Right cardiac atrium (tissue), 5 donors: ENCODE measurements around the gene ZC3H6. TPM values are rescaled to one million over a fixed set of nuclear protein-coding genes. Genes with fewer than 3 reads are reported as not detected.

ENCODE experiments used
- ATAC-seq, 2 donors: fragments of 200-7000 bp; cut with Tn5 transposase; one replicate each; pipeline versions ENCODE4 v1.8.0 to v1.9.1; 2020; ENCODE audit warnings: moderate library complexity in 2 of 2, mild to moderate bottlenecking in 1 of 2
- DNase-seq, 3 donors: peaks; one replicate each; pipeline ENCODE4 v3.0.0-alpha.2; 2020
- H3K27ac ChIP-seq: one replicate; pipeline ENCODE4 v1.5.1; 2013; ENCODE audit warnings: mild to moderate bottlenecking, low read length, control low read depth, moderate library complexity
- H3K27me3 ChIP-seq: one replicate; pipeline ENCODE4 v1.6.1; 2013; ENCODE audit not compliant: control insufficient read depth, insufficient read depth
- H3K4me1 ChIP-seq: one replicate; pipeline ENCODE4 v1.6.1; 2013; ENCODE audit warnings: low read length; ENCODE audit not compliant: control insufficient read depth, insufficient read depth
- H3K4me3 ChIP-seq: one replicate; pipeline ENCODE4 v1.5.1; 2013; ENCODE audit warnings: low read length, control low read depth
- H3K9me3 ChIP-seq: one replicate; pipeline ENCODE4 v1.6.1; 2013; ENCODE audit warnings: low read length; ENCODE audit not compliant: control insufficient read depth
- WGBS: extraction: QIAGEN DNeasy Blood & Tissue Kit; methylation state at CpG from one replicate; pipeline ENCODE4 v1.1.7; 2013; 5-methylcytosine and 5-hydroxymethylcytosine counted together
- intact Hi-C, 4 donors: fragments of 100-400 bp; cut with DNase I; formaldehyde crosslinking; loops; one replicate each; pipeline versions ENCODE4 v1.11.0 to v1.14.0; 2022 to 2023
- polyA plus RNA-seq: library from polyadenylated mRNA; stranded (reverse); fragments of 200-250 nt; gene quantifications from one replicate; pipeline ENCODE4 v1.2.3, GENCODE V29; 2013
- total RNA-seq, 4 donors: library from RNA; stranded (reverse); fragmentation: NEBNext Ultra II Directional; extraction: Animal tissue kit (Norgen Biotek cat#: 25700); gene quantifications; one replicate each; pipeline ENCODE4 v1.2.1, GENCODE V29; 2021
- donor health status: healthy with polysubstance abuse.
- donor health status: DM: no; HTN: yes; CAD: no.
- donor health status: DM: no; HTN: no; CAD: no.
- donor health status: DM: no; HTN: yes; CAD: no; lungs with severe emphysema.
- donor health status: DM: yes; HTN: yes; CAD: no.

The ZC3H6 gene
- total and polyA plus RNA-seq, 5 donors: 4.2 to 30.4 (median 23.1) TPM

- ATAC-seq: peak; percentile 69 to 71
- H3K4me3 ChIP-seq: no peak overlapping the region
These were observed 25.8 kb downstream of the ZC3H6 start for GRCh38 chr2:112301171-112301584.

GRCh38 chr2:112301973-112302372 lies 26.6 kb downstream of the ZC3H6 start:
- no peak for ATAC-seq
- H3K4me1 ChIP-seq: peaks cover 2% of the 10 kb centered on the region
- no peaks in the 10 kb centered on the region for H3K9me3 ChIP-seq
- no peak overlapping the region for H3K27ac ChIP-seq
- intact Hi-C loops: no loop called here
- DNase-seq: no peak
- H3K27me3 ChIP-seq: no peaks in the 10 kb centered on the region
- H3K4me3 ChIP-seq: no peak overlapping the region

More at GRCh38 chr2:112301171-112301584, 25.8 kb downstream of the ZC3H6 start:
- Histone ChIP-seq H3K27ac (peak overlapping the region; percentile 13), H3K4me1 (peaks cover 2% of the 10 kb centered on the region), H3K27me3 (no peaks in the 10 kb centered on the region), H3K9me3 (no peaks in the 10 kb centered on the region)
- intact Hi-C loops: no loop called here
- no peak for DNase-seq

GRCh38 chr2:112304298-112304941 lies 29.0 kb downstream of the ZC3H6 start:
- intact Hi-C loops: no loop called here
- DNase-seq (no peak), ATAC-seq (peak in 1 of 2 donors; percentile 60)
- 56% methylated on average over 2 of the region's 2 CpGs for WGBS
- Histone ChIP-seq H3K27ac (peak overlapping the region; percentile 13), H3K27me3 (no peaks in the 10 kb centered on the region), H3K4me3 (no peak overlapping the region), H3K9me3 (no peaks in the 10 kb centered on the region), H3K4me1 (peaks cover 2% of the 10 kb centered on the region)

DNA sequence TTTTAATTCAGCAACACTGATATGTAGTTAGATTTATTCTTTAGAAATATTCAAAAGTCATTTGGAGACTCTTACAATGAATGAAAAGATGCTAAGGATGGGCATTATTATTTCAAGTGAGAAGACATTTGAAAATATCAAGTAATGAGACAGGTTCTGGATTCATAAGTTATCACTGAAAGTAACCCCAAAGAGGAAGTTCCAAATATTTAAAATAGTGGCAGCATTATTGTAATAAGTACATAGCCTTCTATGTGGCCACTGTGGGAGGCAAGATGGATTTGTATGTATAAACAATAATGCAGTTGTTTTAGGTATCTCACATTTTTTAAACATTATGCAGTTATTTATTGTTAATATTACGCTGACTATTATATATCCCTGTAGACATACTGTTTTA lies 29.7 kb downstream of the ZC3H6 start:
- intact Hi-C loops: no loop called here
- peaks cover 2% of the 10 kb centered on the region for H3K4me1 ChIP-seq
- 94% methylated on average over 1 of the region's 1 CpG for WGBS
- DNase-seq (no peak), ATAC-seq (no peak)
- no peaks in the 10 kb centered on the region for H3K9me3 ChIP-seq
- H3K27me3 ChIP-seq: no peaks in the 10 kb centered on the region
- no peak overlapping the region for H3K4me3 ChIP-seq
- H3K27ac ChIP-seq: no peak overlapping the region

DNA sequence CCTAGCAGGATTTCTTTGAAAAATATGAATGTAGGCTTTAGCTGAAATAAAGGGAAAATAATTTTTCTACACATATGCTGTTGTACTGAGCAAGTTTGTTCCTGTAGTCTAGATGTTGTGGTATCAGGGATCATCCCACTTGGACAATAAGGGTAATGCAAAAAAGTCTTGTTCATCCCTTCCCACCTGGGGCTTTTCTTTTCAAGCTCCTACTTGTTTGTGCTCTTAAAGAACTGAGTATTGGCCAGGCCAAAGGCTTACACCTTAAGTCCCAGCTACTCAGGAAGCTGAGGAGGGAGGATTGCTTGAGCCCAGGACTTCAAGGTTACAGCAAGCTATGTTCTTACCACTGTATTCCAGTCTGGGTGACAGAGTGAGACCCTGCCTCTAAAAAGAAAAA lies 35.5 kb downstream of the ZC3H6 start:
- intact Hi-C loops: no loop called here
- no peak overlapping the region for H3K4me3 ChIP-seq
- DNase-seq (no peak), ATAC-seq (no peak)
- no peak overlapping the region for H3K27ac ChIP-seq
- H3K9me3 ChIP-seq: no peaks in the 10 kb centered on the region
- H3K27me3 ChIP-seq: no peaks in the 10 kb centered on the region
- no peaks in the 10 kb centered on the region for H3K4me1 ChIP-seq

DNA sequence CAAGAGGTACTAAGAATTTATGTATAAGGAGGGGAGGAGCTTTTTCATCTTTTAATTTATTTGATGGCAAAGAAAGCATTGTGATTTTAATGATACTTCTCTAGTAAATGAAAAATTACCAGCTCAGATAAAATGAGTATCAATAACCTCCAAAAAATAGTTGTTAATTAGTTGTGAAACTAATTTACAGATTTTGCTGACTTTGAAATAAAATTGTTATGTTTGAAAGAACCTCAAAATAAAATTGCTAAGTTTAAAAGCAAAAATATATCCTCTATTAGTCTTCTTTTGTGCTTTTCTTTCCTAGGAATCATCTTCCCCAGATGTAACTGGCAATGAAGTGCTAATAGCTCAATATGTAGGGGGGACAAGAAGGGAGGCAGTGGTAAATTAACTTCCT lies 36.5 kb downstream of the ZC3H6 start:
- H3K27ac ChIP-seq: no peak overlapping the region
- intact Hi-C loops: no loop called here
- no peak for ATAC-seq

DNA sequence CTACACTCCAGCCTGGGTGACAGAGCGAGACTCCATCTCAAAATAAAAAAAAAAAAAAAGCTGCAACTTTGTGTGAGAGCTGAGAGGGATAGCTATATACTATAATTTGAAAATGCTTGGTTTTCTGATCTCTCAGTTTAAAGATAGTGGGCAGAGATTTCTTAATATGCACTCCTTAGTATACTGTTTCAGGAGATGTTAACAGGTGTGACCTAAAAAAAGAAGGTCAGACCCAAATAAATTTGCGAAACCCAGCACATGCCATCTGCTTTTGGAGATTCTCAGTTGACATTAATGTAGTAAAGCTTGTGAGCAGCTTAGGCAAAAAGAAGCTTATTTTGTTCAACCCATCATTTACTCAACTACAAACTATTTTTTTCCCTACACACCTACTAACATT lies 37.4 kb downstream of the ZC3H6 start:
- ATAC-seq: no peak
- H3K4me1 ChIP-seq: no peaks in the 10 kb centered on the region
- H3K4me3 ChIP-seq: no peak overlapping the region
- 97% methylated on average over 2 of the region's 2 CpGs for WGBS
- DNase-seq: no peak
- no peaks in the 10 kb centered on the region for H3K9me3 ChIP-seq
- intact Hi-C loops: no loop called here
- no peak overlapping the region for H3K27ac ChIP-seq
- no peaks in the 10 kb centered on the region for H3K27me3 ChIP-seq

More for the DNA sequence above, 36.5 kb downstream of the ZC3H6 start:
- Histone ChIP-seq H3K27me3 (no peaks in the 10 kb centered on the region), H3K4me3 (no peak overlapping the region), H3K4me1 (no peaks in the 10 kb centered on the region), H3K9me3 (no peaks in the 10 kb centered on the region)
- no peak for DNase-seq

GRCh38 chr2:112314856-112315255 lies 39.5 kb downstream of the ZC3H6 start:
- intact Hi-C loops: no loop called here
- ATAC-seq: no peak
- no peak for DNase-seq
- no peak overlapping the region for H3K4me3 ChIP-seq
- no peaks in the 10 kb centered on the region for H3K27me3 ChIP-seq
- WGBS: 80% methylated on average over 1 of the region's 1 CpG
- no peaks in the 10 kb centered on the region for H3K4me1 ChIP-seq
- H3K9me3 ChIP-seq: no peaks in the 10 kb centered on the region
- H3K27ac ChIP-seq: no peak overlapping the region

GRCh38 chr2:112317303-112318158 lies 42.1 kb downstream of the ZC3H6 start:
- intact Hi-C loops: no loop called here
- DNase-seq: no peak

DNA sequence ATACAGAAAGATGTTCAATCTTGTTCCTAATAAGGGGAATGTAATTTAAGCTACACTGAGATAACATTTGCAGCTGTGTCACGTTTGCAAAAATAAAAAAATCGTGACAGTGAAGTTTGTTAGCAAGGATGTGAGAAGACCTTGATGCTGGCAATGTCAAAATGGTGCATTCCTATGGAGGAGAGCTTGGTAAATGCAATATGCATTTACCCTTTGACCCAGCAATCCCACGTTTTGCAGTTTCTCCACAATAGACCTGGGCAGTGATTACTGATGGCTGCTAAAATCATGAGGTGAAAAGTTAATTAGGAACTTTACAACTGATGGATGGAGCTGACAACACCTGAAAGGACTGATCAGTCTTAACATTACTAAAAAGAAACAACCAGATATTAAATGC lies 43.1 kb downstream of the ZC3H6 start:
- H3K27ac ChIP-seq: no peak overlapping the region
- H3K9me3 ChIP-seq: no peaks in the 10 kb centered on the region
- ATAC-seq (no peak), DNase-seq (no peak)
- intact Hi-C loops: no loop called here
- no peak overlapping the region for H3K4me3 ChIP-seq
- WGBS: 48% methylated on average over 3 of the region's 3 CpGs
- H3K4me1 ChIP-seq: no peaks in the 10 kb centered on the region
- no peaks in the 10 kb centered on the region for H3K27me3 ChIP-seq

More at GRCh38 chr2:112317303-112318158, 42.1 kb downstream of the ZC3H6 start:
- ATAC-seq: no peak
- no peak overlapping the region for H3K4me3 ChIP-seq
- no peaks in the 10 kb centered on the region for H3K27me3 ChIP-seq
- 51% methylated on average over 5 of the region's 5 CpGs for WGBS
- no peaks in the 10 kb centered on the region for H3K4me1 ChIP-seq
- no peaks in the 10 kb centered on the region for H3K9me3 ChIP-seq
- no peak overlapping the region for H3K27ac ChIP-seq

DNA sequence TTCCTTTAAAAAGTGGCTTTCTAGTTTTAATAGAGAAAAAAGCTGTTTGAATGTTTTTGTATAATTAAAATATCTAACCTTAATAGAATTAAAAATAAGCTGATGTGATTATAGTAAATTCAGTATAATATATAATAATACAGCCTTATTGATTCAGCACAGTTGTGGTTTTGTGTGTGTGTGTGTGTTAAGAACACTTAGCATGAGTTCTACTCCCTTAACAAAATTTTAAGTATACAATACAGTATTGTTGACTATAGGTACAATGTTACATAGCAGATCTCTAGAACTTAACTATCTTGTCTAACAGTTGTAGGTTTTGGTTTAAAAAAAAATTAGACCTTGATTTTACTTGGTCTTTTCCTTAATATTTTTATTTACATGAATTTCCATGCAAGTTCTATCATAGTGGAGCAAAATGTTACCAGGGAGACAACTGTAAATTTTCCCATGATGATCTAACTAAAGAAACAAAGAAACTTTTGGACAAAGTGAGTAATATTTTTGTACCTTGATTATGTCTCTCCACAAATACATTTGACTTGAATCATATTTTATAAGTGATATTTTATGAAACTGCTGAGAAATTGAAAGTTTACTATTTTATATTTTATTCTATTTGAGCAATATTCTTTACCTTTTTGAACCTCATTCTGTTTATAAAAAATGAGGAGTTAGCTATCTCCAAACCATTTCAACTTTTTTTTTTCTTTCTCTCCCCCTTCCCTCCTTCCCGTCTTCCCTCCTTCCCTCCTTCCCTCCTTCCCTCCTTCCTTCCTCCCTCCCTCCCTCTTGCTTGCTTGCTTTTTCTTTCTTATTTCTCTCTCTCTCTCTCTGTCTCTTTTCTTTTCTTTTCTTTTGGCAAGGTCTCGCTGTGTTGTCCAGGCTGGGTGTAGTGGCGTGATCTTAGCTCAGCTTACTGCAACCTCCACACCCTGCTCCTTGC lies 46.3 kb downstream of the ZC3H6 start:
- ATAC-seq (peak in 1 of 2 donors; percentile 22), DNase-seq (no peak)
- 75% methylated on average over 3 of the region's 3 CpGs for WGBS
- Histone ChIP-seq H3K9me3 (no peaks in the 10 kb centered on the region), H3K27ac (no peak overlapping the region), H3K4me1 (no peaks in the 10 kb centered on the region), H3K27me3 (no peaks in the 10 kb centered on the region), H3K4me3 (no peak overlapping the region)
- intact Hi-C loops: no loop called here
